Hindlimb muscle (tissue), 1 donor: ENCODE data around the gene TMEM138. TPM values are rescaled to one million over a fixed set of nuclear protein-coding genes. Genes with fewer than 3 reads are reported as not detected.

Source experiments
- DNase-seq: peaks from one replicate; pipeline ENCODE4 v3.0.0-alpha.2; 2013
- polyA plus RNA-seq: library from polyadenylated mRNA; unstranded; fragments of 120-200 nt; gene quantifications from one replicate; pipeline ENCODE4 v1.2.1, GENCODE V29; 2013; ENCODE audit not compliant: insufficient read length

The TMEM138 gene
- polyA plus RNA-seq, result 17.8 TPM

DNA sequence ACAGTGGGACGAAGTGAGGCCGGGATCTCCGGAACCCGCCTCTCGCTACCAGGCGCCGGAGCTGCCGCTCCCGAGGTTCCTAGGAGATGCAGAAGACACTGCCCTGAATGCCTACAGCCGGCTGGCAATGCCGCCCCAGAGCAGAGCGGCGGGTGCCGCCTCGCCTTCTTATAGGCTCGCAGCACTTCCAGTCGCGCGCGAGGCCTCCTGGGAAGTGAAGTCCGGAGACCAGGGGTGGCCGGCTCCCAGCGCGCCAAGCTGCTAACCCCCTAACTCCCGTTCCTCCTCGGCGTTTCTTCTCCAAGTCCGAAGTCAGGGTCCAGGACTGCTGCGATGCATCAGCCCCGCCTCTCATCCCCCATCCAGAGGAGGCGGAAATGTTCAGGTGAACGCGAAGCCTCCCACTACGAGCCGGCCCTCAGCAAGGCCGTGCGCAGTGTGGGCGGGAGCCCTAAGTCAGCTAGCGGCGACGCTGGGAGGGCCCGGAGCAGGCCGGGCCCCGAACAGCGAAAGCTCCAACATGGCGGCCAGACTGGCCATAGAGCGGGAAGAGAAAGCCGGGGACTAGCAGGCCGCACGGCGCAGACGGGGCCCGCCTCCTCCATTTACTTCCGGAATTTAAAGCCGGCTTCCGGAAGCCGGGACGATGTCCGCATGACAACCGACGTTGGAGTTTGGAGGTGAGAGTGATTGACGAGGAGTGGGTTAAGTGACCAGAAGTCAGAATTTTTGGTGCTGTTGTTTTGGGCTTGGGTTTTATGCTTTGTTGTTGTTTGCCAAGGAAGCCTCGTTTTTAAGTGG is at the start of gene TMEM138, which contains the start of gene CYB561A3:
Gene TMEM138 (plus strand): TSS at position 634 of the 801 bp plus-strand sequence. CDS start 2,017 bp downstream, outside the sequence.
Gene CYB561A3 (minus strand): TSS at position 142 of the 801 bp plus-strand sequence. CDS start 5,169 bp downstream, outside the sequence.
- DNase-seq, result peak; percentile 92

DNA sequence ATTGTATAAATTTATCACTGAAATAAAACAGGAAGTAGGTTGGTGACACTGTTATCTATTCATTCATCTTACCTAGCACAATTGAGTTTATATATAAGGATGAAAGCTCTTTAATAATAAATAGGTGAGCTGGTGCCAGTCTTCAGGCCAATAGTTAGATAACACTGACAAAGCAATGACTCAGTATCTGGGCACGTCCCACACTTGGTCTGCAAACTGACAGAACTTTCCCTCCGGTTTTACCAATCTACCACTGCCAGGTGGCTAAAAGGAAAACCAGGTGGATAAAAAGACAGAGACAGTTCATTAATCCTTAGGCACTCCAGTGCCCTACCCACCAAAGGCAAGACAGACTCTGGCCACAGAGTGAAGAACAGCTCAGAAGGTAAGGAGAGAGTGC is 46.9 kb upstream of the TMEM138 start:
- no peak for DNase-seq

DNA sequence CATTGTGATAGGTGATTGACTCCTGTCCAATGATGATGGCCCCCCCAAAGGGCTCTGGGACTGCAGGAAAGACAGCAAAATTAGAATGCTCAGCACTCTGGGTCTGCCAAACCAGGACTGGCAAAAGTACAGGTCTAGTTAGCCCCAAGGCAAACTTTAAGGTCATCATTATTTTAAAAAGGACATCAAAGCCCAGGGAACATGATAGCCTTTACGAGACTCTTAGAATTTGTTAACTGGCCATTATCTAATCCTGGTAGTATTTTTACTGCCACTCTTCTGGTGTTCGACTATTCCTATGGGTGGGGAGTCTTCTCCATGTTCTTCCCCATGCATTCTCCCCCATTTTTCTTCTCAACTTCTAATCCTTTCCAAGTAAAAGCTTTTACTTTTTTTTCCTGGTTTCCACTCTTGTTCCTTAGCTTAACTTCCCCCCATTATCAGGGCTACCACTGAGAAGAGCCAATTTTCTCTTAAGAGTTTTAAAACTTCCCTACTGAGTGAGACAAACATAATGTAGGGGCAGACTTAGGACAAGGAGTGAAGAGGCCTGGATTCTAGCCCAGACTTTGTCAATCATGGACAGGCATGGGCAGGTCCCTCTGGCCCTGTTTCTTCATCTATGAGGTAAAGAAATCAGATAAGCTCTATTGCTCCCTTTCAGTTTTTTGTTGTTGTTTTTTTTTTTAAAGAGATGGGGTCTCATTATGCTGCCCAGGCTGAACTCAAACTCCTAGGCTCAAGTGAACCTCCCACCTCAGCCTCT is 36.3 kb upstream of the TMEM138 start:
- DNase-seq, result no peak

DNA sequence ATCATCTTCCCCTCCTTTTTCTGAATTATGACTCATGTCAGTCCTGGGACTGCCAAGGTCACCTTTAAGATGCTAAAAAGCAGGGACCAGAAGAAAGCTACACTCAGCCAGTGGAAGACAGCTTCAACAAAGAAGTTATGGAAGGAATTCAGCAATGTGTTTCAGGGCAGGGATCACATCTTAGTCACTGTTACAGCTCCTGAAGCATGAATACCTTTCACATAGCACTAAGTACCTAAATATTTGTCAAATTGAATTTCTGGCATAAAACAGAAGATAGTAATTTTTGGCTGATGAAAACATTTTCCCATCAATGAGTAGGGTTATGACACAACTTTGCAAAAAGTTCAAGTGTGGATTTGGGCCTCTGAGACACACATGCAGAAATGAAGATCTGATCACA is 34.5 kb upstream of the TMEM138 start:
- no peak for DNase-seq

DNA sequence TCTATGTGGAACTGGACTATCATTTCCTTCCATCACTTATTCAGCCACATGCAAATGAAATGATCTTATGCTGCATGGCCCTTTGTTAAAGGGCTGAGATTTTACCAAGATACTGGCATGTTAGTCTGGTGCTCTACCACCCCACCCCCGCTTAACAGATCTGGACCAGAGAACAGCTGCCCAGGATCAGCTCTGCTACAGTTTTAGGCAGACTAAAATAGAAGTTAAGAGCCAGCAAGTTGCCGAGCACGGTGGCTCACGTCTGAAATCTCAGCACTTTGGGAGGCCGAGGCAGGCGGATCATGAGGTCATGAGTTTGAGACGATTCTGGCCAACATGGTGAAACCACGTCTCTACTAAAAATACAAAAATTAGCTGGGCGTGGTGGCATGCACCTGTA is 33.8 kb upstream of the TMEM138 start:
- no peak for DNase-seq

DNA sequence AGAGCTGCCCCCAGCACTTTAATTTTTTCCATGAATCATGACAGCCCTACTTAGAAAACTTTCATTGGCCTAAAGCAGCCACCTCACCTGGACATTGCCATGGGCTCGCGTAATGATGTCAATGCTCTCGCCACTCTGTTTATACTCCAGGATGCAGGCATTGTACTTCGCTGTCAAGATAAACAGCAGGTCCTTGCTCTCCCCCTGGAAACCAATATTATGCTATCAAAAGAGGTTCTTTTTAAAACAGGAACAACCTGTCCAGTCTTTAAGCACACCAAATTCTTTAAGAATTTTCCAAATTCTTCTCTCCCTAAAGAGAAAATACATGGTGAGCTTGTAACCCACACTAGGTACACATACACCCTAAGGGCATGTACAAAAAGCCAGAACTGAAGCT is 32.3 kb upstream of the TMEM138 start:
- DNase-seq, result no peak

DNA sequence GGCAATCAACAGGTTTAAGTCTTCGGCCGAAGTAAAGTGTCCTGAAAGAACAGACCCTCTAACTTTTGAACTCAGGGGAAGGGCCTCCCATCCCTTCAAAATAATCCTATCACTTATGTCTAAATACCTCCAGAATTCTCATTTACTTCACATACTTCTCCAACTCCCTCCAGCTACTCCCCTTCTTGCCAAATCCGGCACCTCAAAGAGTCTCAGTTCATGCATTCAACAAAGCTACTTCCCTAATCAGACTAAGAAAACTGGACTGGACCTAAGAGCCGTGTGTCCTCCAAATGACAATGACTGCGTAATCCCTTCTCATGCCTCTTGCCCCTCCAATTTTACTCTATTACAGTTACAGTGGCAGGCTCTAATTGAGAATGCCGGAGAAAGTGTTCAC is 30.5 kb upstream of the TMEM138 start:
- DNase-seq, result no peak

DNA sequence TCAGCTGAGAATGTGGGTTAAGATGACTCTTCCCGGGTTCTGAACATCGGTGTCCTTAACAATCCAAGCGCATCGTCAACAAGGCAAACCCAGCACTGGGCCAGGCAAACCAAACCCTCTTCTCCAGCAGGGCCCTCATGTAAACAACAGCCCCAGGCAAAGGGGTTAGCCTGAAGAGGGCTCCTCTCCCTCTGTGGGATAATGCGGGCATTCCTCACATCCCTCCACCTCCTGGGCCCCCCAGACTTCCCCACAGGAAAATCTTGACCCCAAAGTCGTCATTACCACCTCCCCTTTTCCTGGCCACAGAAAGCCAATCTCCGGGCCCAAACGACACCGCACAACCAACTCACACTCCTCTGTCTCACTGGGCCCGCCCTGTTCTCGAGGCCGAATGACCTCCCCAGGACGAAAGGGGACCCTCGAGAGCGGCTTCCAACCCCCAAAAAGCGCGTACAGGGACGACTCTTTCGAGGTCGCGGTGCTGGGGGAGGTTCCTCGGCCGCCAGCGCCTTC is 29.8 kb upstream of the TMEM138 start:
- peak; percentile 38 for DNase-seq

DNA sequence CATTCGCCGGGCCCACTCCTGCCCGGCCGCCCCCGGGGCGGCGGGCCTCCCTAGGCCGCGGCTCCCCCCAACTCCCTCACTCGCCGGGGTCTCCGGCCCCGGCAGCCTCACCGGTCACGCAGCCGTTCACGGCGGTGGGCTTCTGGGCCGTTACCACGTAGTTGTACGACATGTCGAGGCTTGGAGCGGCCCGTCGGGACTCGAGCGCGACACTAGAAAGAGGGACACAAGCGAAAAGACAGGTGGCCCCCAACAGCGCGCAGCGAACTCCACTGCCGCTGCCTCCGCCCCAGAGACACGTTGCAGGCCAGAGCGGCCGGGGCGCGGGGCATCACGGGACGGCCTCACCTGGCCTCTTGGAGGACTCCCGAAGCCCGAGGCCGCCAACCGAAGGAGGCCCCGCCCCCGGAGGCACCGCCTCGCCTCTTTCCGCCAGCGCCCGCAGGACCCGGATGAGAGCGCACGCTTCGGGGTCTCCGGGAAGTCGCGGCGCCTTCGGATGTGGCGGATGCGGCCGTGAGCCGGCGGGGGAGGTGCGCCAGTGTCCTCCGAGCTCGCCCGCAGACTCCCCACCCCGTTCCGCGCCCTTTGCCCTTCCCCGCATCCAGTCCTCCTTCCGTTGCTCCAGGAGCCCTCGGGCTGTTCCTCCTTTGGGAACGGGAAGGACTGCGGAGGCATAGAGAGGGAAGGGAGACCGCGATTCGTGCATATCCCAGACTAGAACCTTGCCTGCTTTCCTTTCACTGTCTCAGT is 29.2 kb upstream of the TMEM138 start, which contains the start of the genes DDB1 and TKFC:
Gene DDB1 (minus strand): TSS at position 309 of the 753 bp plus-strand sequence. CDS start 137 bp downstream, at position 172.
Gene TKFC (plus strand): TSS at position 432 of the 753 bp plus-strand sequence. CDS start 1,501 bp downstream, outside the sequence.
- DNase-seq, result peak; percentile 96

DNA sequence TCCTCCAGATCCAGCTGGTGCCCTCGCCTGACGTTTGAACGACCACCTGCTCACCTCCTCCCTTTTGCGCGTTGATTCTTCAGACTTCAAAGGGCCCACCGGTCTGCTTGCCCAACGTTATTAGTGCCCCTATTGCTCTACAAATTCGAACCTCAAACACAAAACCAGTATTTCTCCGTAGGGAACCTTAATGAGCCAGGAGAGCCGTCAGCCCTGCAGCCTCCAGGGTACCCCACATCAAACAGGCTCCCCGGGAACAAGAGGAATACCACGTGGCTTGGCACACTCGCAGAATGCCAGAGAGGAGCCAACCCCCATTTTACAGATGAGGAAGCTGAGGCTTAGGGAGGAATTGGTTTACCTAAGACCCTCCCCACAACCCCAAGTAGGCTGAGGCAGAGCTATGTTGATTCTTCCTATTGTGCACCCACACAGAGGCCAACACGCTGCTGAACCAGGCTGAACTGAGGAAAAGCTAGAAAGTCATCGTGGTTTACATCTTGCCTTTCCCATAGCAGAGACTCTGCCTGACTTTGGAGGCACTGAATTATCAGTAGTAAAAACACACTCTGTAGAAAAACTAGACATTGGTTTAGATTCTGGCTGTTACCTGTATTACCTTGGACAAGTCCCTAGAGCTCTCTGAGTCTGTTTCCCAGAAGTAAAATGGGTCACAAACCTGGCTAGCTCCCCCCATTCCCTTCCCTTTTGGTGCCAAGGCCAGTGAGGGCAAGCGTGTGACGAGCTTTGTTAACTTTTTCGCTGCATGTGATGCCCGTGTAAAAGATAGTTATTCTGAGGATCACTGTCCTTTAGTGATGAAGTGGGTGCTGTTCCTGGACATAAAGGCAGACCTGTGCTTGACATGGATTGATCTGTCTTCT is 28.4 kb upstream of the TMEM138 start:
- no peak for DNase-seq

DNA sequence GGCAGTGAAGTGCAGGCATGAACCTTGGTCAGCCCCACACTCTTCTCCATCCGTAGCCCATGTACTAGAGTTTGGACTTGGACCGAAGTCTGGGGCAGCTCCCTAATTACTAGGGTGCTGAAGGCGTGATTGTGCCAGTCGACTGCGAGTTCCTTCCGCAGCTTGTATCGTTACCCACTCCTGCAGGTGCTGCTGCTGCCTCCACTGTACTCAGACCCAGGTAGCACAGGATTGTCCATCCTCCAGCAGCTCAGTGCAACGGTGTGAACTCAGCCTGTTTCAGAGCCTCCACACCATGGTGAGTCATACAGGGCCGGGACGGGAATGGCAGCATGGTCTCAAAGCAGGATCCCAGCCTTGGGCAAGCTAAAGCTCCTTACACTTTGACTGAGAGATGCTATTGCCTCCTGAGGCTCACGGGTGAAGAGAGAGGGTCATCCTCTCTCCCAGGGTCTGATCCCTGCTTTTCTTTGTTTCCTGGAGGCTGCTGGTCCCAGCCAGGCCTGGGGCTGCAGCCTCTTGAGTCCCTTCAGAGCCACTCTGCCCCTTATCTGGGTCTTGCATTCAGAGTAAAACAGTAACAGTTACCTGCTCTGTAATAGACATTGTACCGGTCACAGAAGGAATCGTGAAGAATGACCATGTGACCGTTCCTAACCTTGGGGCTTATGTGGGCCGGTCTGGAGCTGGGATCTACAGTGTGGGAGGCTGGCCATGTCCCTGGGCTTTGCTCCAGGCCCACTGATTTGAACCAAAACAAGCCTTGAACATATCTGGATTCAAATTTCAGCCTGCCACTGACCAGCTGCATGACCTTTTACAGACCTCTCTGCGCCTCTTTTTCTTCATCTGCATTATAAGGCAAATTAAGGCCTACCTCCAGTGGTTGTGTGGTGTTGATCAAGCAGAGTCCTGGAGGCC is 27.5 kb upstream of the TMEM138 start:
- no peak for DNase-seq

DNA sequence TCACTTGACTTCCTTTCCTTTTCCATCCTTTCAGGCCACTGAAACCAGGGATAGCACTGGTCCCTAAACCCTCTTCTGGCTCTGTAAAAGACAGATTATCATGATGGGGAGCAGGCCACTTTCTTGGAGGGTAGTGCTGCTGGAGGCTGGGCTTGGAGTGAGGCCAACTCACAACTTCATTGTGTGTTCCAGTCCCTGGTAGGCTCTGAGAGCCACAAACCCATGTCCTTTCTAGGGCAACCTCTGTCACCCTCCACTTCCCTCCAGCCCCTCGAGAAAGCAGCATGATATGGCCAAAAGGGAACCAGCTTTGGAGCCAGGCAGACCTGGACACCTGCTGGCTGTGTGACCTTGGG is 26.8 kb upstream of the TMEM138 start:
- no peak for DNase-seq

DNA sequence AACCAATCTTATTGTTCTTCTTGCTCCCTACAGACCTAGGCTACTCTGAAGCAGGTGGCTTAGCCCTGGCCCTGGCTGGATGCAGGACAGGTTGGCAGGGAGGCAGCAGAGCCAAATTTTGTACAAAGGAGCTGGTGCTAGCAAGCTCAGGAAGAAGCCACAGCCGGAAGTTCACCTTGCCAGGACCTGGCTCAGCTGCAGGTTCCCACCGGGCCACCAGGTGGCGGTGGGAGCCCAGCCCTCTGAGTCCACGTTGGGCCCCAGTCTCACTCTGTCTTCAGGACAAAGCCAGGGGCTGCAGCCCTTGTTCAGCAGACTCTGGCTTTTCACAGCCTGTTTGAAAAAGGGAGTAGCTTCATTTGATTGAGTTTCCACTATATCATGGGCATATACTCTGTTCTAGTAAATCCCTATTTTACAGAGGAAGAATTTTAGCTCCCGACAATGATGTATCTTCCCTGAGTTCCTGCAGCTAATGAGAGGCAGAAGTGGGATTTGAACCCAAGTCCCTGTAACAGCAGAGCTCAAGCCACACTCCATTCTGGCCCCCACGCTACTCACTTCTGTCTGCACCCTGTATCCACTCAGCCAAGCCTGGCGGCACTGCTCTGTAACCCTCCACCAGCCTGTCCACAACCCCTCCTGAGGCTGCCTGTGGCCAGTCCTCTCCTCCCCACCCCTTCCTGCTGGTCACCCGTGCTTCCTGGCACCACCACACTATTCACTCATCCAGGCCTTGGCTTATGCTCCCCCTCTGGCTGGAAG is 25.8 kb upstream of the TMEM138 start:
- peak; percentile 81 for DNase-seq

DNA sequence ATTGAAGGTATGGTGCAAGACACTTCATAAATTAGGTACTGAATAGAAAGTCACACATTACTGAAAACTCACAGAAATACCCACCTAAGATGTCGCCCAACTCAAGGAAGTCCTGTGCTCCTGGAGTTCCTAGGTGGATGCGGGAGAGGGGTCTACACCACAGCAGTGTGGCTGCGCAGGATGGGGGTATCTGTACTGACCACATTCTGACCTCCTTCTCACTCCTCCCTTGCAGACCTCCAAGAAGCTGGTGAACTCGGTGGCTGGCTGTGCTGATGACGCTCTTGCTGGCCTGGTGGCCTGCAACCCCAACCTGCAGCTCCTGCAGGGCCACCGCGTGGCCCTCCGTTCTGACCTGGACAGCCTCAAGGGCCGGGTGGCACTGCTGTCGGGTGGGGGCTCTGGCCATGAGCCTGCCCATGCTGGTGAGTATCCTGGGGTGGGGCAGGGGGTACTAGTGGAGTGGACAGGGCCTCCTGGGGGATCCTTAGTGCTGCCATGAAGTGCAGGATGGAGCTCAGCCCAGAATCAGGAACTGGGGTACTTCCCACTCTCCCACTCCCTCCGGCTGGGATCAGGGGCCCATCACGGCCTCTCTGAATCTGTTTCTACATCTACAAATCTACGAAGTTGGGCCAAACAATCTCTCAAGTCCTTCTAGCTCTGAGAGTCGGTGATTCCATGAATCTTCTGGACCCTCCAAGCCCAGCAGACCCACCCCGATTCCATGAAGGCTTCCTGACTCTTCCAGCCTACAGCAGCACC is 24.3 kb upstream of the TMEM138 start:
- DNase-seq, result no peak

DNA sequence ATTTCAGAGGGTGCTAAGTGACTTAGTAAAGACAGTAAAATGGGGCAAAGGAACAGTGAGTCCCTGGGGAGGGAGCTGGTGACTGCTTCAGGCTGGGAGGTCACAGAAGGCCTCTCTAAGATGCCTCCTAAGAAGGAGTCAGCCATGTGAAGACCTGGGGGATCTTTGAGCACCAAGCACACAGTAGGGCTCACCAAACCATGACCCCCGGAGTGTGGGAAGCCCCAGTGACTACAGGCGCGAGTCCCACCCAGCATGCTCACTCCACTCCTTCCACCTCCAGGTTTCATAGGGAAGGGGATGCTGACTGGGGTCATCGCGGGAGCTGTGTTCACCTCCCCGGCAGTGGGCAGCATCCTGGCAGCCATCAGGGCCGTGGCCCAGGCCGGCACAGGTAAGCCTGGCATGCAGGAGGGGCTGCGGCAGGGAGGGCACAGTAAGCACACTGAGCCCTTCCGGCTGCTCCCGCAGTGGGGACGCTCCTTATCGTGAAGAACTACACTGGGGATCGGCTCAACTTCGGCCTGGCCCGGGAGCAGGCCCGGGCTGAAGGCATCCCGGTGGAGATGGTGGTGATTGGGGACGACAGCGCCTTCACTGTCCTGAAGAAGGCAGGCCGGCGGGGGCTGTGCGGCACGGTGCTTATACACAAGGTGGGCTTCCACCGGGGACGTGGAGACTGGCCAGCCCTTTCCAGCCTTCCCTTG is 23.2 kb upstream of the TMEM138 start:
- DNase-seq, result no peak

DNA sequence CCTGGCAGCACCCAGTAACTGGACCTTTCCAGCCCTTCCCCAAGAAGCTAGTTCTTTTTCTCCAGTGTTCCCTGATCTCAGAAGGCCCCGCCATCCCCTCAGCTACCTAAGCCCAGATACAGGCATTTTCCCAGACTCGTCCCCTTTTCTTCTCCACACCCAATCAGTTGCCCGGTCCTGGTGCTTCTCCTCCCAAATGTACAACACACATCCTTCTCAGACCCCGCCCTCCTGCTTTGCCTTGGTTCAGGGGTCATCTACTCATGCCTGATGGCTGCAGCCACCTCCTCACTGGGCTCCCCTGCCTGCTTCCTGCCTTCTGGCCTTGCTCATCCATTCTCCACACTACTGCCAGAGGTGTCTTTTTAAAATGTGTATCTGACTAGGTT is 22.7 kb upstream of the TMEM138 start:
- DNase-seq, result no peak

DNA sequence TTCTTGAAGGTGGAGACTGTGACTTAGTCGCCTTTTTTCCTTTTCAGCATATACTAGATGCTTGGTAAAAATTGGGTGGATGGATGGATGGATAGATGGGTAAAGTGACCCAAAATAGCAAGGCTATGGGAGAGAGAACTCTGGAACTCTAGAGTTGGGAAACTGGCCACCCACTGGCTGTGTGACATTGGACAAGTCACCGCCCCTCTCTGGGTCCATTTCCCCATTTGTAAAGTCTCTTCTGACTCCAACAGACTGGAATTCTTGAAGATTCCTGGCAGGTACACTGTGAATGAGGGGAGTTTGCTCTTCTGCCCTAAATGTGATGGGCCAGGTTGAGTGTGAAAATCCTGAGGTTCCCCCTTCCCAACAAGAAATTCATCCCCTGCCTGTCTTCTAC is 21.2 kb upstream of the TMEM138 start:
- no peak for DNase-seq

DNA sequence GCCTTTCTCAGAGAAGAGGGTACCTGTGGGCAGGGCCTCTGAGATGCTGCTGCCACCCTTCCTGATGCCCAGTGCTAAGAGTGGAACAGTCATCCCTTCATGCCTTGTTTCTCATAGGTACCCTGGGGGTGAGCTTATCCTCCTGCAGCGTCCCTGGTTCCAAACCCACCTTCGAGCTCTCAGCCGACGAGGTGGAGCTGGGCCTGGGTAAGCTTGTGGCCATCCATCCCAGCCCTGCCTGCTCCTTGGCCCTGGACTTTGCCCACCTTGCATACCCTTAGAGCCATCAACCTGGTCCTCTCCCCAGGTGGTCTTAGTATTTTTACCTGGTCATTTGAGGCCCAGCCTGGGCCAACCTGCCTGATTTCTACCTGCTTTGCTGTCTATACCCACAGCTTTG is 20.5 kb upstream of the TMEM138 start:
- DNase-seq, result no peak
